GM18858 (cell line): ENCODE data around the gene NGEF.

ENCODE experiments used
- ATAC-seq: cut with Tn5 transposase; IDR thresholded peaks from one replicate; pipeline ENCODE4 v1.9.1; 2021; ENCODE audit not compliant: unreplicated experiment

NGEF gene

DNA sequence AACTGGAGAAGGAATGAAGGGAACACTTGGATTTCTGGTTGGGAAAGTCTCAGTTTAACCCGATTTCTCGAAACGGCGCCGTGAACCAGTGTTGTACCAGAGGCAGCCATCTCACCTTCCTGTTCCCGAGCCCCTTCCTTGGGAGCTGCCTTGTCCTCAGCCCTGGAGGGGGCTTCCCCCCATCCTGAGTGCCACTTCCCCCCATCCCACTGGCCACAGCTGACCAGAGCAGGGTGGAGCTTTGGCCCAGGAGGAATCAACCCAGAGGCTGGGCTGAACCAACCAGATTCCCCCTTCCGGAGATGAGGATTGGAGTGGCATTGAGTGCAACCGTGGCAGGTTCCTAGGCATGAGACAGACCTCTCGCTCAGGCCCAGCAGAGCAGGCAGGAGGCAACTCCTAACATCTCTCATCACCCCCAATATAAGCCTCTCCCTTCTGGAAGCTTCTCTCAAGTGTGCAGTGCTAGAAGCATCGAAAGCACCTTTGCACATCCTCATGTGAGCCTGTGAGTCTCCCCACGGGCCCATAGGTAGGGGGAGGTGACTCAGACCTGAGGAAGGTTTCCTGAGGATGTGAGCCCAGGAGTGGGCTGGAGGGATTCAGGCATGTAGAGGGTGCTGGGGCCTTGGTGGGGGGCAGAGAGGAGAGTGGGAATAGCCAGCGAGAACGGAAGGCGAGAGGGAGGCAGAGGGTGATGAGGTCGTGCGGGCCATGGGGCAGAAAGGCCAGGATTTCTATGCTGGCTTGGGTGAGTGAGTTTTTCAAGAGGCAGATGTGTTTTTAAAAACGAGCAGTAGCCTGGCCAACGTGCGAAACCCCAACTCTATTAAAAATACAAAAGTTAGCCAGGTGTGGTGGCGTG is 11.9 kb downstream of the NGEF start:
- ATAC-seq = no peak

DNA sequence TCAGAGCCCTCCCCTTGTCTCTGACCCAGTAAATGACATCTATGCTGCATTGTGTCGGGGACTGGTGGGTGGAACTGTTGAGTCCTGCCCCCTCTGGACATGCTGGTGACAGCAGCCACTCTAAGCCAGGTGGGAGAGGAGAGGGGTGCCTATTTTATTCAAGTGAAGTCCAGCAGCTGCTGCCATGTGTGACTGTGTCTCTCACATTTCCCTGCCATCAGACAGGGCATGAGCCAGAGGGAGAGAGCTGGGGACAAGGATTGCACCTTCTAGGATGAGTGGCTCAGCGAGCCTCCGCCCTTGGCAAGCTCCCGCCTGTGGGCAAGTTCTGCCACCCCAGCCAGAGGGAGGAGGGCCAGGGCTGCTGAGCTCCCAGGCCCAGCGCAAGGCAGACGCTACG is 13.7 kb downstream of the NGEF start:
- ATAC-seq = no peak

DNA sequence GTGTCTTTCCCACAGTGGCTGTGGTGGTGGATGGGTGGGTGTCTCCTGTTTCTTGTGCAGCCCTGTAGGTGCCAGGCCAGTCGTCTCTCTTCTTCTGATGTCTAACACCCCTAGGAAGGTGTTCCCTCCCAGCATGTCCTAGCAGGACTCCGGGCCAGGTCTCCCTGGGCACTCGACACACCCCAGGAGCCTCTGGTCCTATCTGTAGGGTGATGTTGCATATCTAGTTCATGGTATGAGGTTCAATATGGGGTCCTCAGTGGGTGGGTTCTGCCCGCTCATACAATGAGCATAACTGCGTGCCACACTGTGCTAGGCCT is 14.4 kb downstream of the NGEF start:
- no peak for ATAC-seq

GRCh38 chr2:232997749-232998665 is 15.0 kb downstream of the NGEF start:
- no peak for ATAC-seq

GRCh38 chr2:232994446-232994845 is 18.6 kb downstream of the NGEF start:
- ATAC-seq = no peak

DNA sequence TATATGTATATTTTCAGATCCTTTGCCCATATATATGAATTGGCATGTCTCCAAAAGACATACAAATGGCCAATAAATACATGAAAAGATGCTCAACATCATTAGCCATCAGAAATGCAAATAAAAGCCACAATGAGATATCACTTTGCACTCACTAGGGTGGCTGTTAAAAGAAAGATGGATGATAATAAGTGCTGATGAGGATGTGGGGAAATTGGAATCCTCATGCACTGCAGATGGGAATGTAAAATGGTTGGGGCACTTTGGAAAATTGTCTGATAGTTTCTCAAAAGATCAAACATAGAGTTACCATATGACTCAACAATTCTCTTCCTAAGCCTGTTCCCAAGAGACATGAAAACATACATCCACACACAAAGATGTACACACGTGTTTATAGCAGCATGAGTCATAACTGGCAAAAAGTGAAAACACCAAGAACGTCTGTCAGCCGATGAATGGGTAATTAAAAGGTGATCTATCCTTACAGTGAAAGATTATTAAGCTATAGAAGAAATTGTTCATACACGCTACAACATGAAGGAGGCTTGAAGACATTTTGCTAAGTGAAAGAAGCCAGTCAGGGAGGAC is 19.7 kb downstream of the NGEF start:
- ATAC-seq = no peak

- no peak for ATAC-seq
Measured at GRCh38 chr2:232986155-232986554, 26.9 kb downstream of the NGEF start.

- ATAC-seq = no peak
Measured at GRCh38 chr2:232984451-232985207, 28.4 kb downstream of the NGEF start.

GRCh38 chr2:232983669-232984140 is 29.4 kb downstream of the NGEF start:
- no peak for ATAC-seq

GRCh38 chr2:232982926-232983668 is 30.0 kb downstream of the NGEF start:
- ATAC-seq = no peak

GRCh38 chr2:232981767-232982360 is 31.2 kb downstream of the NGEF start:
- ATAC-seq = no peak

DNA sequence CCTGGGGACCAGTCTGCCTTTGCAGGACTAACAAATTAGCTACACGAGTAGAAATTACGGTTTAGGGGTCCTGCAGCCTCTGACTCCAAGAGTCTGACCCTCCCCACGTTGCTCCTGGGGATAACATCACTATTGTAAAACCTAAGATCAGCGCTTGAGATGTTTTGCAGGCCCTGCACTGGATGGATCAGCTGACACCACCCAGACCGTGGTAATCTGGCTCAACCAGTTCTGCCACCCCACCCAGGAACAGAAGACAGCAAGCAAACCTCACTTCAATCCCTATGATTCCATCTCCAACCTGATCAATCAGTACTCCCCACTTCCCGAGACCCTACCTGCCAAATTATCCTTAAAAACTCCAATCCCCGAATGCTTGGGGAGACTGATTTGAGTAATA is 31.7 kb downstream of the NGEF start:
- no peak for ATAC-seq

DNA sequence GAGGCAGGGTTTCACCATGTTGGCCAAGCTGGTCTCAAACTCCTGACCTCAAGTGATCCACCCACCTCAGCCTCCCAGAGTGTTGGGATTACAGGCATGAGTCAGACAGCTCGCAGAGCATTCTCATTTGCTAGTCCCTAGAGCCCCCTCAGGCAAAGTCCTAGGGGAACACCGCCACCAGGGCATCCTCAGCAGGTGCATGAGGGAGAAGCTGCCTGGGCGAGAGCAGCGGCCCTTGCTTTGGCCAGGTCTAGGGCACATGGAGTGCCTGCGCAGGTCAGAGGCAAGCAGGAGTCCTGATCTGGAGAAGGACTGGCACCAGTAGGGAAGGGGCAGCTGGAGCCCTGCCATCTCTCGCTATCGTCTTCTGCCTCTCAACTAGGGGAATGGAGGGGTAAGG is 32.4 kb downstream of the NGEF start:
- no peak for ATAC-seq

DNA sequence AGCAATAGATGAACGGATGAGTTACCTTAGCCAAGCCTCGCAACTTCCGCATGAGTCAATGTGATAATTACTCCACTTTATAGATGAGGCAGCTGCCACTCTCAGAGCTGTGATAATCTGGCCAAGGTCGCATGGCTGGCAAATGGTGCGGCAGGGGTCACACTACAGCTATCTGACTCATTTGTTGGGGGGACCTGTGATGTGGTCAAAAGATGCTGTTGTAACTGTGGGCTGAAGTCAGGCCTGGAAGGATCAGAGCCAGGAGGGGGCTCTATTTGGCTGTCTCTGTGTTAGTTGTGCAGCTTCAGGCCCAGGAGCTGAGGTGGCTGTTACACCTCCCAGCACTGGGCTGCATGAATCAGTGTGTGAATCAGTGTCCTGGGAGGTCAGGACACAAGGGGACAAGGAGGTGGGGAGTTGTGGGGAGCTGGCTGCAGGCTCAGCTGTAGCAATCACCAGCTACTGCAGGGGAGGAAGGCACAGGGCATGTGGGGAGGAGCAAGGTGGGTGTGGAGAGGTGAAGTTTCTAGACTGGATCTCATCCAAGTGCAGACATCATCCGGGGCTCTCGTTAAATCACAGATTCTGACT is 33.1 kb downstream of the NGEF start:
- ATAC-seq = no peak

DNA sequence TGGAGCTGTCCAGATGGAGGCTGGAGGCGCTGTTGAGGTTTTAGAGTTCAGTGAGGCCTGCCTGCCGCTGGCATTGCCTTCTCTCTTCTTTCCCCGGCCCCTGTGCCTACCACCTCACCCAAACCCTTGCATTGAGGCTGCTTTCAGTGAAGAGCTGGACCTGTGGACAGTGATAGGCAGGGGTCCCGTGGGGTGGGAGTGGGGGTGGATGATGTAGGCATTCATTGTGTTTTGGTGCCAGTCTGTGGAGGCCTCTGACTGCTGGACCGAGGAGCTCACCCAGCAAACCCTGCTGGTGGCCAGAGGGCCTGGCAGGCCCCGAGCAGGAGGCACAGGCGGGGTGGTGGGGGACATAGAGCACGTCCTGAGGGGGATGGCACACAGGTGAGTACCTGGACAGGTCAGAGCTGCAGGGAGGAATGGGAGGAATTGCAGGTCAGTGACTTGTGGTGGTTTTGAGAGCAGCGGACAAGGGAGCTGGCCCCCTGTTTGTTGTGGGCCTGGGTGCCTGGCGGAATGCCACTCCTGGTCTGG is 35.6 kb downstream of the NGEF start:
- no peak for ATAC-seq

DNA sequence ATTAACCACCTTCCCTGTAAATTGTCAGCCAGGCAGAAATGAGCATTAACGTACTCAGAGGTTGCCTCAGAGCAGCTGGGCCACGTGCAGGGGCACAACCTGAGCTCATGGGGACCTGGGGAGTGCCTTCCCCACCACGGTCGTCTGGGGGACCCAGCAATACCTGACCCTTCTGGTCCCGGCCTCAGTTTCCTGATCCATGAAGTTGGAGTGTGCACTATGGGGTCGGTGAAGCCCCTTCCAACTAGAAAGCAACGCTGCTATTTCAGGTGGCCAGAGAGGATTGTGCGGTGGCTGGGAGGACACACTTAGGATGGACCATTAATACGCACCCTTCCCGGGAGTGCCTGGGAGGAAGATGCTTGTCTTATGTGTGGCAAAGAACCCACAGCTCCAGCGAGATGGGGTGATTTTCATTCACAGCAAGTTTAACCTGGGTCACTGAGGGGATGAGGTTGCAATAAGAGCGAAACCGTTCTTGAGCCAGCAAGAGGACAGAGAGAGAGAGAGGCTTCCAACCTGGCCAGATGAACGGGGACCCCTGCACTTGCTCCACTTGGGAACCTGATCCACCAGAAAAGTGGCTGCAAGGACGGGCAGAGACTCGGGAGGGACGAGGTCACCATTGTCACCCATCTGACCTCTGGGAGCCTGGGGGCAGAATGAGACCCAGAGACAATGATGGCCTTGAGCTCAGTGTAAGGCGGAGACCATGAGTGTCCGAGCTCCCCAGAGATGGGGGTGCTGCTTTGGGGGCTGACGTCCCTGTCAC is 36.2 kb downstream of the NGEF start:
- no peak for ATAC-seq

GRCh38 chr2:232976176-232976575 is 36.9 kb downstream of the NGEF start:
- no peak for ATAC-seq

GRCh38 chr2:232974396-232974795 is 38.7 kb downstream of the NGEF start:
- ATAC-seq = no peak
